Measurements from ENCODE around the gene PPP1R10. TPM values are rescaled to one million over a fixed set of nuclear protein-coding genes. Genes with fewer than 3 reads are reported as not detected.
A peak's percentile ranks its signal among the peaks of the same experiment; 100 is the strongest.

PPP1R10 gene
- total RNA-seq, 4 donors from 2014 or later, result 49.1 to 72.2 (median 57.0) TPM

DNA sequence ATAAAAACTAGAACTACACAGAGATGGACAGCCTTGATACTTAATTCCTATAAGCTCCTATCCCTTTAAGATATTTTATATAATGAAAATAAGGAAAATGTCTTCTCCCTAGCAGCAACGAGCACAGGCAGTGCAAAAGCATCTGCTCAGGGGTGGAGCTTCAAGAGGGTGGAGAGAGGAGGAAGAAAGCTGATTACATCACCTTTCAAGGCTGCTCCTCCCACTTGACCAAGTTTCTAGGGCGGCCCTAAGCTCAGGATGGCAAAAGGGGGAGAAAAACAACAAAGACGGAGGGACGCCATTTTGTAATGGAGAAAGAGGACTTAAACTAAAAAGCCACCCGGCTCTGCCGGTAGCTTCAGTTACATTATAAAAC is 2.2 kb downstream of the PPP1R10 start:
- peak; percentile 88 to 90 for DNase-seq
- intact Hi-C loops (cut with DNase I), result no loop called here
- H3K4me1 ChIP-seq, result peaks cover 54 to 56% of the 10 kb centered on the region in 2 donors
- H3K4me3 ChIP-seq (replicated peaks in 1 of 3), result peak overlapping the region in 2 of 3 donors; percentile 87 to 88
- H3K27ac ChIP-seq, result peak overlapping the region; percentile 97 to 100 (median 98)
- WGBS, 2 donors, result 1% methylated on average over 6 of the region's 6 CpGs
- H3K9me3 ChIP-seq, result no peaks in the 10 kb centered on the region
- no peaks in the 10 kb centered on the region for H3K27me3 ChIP-seq
- TF ChIP-seq, protein P1, sequence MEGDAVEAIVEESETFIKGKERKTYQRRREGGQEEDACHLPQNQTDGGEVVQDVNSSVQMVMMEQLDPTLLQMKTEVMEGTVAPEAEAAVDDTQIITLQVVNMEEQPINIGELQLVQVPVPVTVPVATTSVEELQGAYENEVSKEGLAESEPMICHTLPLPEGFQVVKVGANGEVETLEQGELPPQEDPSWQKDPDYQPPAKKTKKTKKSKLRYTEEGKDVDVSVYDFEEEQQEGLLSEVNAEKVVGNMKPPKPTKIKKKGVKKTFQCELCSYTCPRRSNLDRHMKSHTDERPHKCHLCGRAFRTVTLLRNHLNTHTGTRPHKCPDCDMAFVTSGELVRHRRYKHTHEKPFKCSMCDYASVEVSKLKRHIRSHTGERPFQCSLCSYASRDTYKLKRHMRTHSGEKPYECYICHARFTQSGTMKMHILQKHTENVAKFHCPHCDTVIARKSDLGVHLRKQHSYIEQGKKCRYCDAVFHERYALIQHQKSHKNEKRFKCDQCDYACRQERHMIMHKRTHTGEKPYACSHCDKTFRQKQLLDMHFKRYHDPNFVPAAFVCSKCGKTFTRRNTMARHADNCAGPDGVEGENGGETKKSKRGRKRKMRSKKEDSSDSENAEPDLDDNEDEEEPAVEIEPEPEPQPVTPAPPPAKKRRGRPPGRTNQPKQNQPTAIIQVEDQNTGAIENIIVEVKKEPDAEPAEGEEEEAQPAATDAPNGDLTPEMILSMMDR (IDR thresholded peaks at IDR 0.05), result no peak
- peak in 1 of 2 donors; percentile 96 for TF ChIP-seq POLR2A (IDR thresholded peaks at IDR 0.05)
- H3K36me3 ChIP-seq, result peaks cover 14 to 15% of the 10 kb centered on the region in 2 donors

GRCh38 chr6:30614044-30614842 is 2.8 kb downstream of the PPP1R10 start:
- DNase-seq, result no peak
- Histone ChIP-seq H3K27me3 (no peaks in the 10 kb centered on the region), H3K4me3 (replicated peaks in 1 of 3) (peak overlapping the region in 2 of 3 donors; percentile 12 to 29), H3K4me1 (peaks cover 54 to 56% of the 10 kb centered on the region in 2 donors), H3K9me3 (no peaks in the 10 kb centered on the region), H3K36me3 (peaks cover 13 to 17% of the 10 kb centered on the region in 2 donors), H3K27ac (peak overlapping the region; percentile 97 to 100 (median 98))
- TF ChIP-seq, protein P1 (IDR thresholded peaks at IDR 0.05), result no peak
- TF ChIP-seq POLR2A (IDR thresholded peaks at IDR 0.05), result no peak
- intact Hi-C loops (cut with DNase I), result no loop called here
- WGBS, 2 donors, result 32 to 35% methylated on average over 8 of the region's 8 CpGs

DNA sequence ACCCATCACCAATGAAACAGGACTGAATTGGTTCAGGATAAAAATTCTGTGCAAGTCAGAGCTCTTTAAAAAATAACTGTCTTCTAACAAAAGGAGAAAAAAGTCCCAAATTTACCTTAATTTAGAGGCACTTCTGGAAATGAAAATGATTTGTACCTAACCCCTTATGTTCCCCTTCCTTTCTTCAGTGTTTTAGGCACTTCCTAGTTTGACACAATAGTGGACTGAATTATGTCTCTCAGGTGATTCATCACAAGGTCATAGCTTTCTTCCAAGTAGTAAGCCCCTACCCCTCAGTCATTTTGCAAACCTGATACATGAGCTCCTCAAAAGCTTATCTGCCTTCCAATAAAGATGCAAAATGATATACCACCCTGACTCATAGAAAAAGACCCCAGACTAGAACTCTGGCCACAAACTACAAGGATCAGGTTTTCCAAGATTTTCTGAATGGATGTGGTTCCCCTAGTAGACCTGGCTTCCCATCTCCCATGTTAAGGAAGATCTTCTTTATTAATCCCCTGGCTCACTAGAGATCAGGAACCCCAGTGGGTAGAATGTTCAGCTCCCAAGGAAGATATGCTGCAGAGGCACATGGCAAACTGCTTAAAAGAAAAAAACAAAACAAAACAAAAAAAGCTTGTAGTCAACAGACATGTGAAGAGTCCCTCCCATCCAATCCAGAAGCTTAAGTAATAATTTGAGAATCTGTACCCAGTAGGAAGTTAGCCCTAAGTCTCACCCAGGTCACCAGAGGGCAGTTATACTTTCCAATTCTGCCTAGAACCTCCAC is 3.6 kb downstream of the PPP1R10 start:
- no peaks in the 10 kb centered on the region for H3K9me3 ChIP-seq
- DNase-seq, result no peak
- H3K36me3 ChIP-seq, result peaks cover 20 to 25% of the 10 kb centered on the region in 2 donors
- H3K4me3 ChIP-seq (replicated peaks in 1 of 3), result peak overlapping the region in 1 of 3 donors; percentile 12
- intact Hi-C loops (cut with DNase I), result no loop called here
- TF ChIP-seq, protein P1 (IDR thresholded peaks at IDR 0.05), result no peak
- TF ChIP-seq POLR2A (IDR thresholded peaks at IDR 0.05), result no peak
- H3K27ac ChIP-seq, result peak overlapping the region; percentile 97 to 100 (median 98)
- H3K4me1 ChIP-seq, result peaks cover 46 to 48% of the 10 kb centered on the region in 2 donors
- H3K27me3 ChIP-seq, result no peaks in the 10 kb centered on the region

- peak; percentile 83 to 85 for DNase-seq
- Histone ChIP-seq H3K27me3 (no peaks in the 10 kb centered on the region), H3K4me3 (replicated peaks in 1 of 3) (no peak overlapping the region), H3K27ac (peak overlapping the region; percentile 97 to 100 (median 98)), H3K36me3 (peaks cover 25% of the 10 kb centered on the region in 2 donors), H3K9me3 (no peaks in the 10 kb centered on the region), H3K4me1 (peaks cover 42 to 46% of the 10 kb centered on the region in 2 donors)
- intact Hi-C loops (cut with DNase I), result no loop called here
- TF ChIP-seq, protein P1 (IDR thresholded peaks at IDR 0.05), result no peak
- peak in 1 of 2 donors; percentile 43 for TF ChIP-seq POLR2A (IDR thresholded peaks at IDR 0.05)
- 17 to 31% methylated on average over 6 of the region's 6 CpGs for WGBS, 2 donors
These were observed 4.3 kb downstream of the PPP1R10 start for GRCh38 chr6:30612687-30613248.

All from thyroid gland (tissue), 4 donors.